H4 (cell line): Measurements from ENCODE around the gene MAP1LC3B2. TPM values are rescaled to one million over a fixed set of nuclear protein-coding genes. Genes with fewer than 3 reads are reported as not detected.

ENCODE experiments used
- DNase-seq: peaks from one replicate; pipeline ENCODE4 v3.0.0-alpha.2; 2015; ENCODE audit warnings: low spot score
- total RNA-seq: library from RNA; depleted of rRNA; stranded (reverse); fragments of >200 nt; shearing (Covaris generic); gene quantifications from 2 replicates; pipeline ENCODE4 v1.2.3, GENCODE V29; 2014; rRNA removed

Gene MAP1LC3B2
- total RNA-seq, 1 experiment from 2014 or later = 1.6 TPM

DNA sequence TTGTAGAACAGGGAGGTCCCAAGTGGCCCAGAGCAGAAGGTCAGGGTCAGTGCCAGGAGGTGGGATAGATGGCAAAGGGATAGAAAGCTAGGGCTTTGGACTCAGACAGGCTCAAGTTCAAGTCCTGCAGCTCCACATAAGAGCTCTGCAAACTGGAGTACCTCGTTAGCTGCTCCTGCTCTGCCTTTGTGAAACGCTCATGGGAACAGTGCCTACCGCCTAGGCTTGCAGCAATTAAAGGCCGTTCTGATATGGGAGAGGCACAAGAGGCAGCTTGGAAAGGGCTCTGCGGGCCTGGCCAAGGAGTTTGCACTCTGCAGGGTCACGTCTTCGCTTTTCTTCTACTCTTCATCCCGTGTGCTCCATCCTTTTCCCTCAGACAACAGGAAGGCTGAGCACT lies 54.1 kb downstream of the MAP1LC3B2 start:
- DNase-seq = no peak

DNA sequence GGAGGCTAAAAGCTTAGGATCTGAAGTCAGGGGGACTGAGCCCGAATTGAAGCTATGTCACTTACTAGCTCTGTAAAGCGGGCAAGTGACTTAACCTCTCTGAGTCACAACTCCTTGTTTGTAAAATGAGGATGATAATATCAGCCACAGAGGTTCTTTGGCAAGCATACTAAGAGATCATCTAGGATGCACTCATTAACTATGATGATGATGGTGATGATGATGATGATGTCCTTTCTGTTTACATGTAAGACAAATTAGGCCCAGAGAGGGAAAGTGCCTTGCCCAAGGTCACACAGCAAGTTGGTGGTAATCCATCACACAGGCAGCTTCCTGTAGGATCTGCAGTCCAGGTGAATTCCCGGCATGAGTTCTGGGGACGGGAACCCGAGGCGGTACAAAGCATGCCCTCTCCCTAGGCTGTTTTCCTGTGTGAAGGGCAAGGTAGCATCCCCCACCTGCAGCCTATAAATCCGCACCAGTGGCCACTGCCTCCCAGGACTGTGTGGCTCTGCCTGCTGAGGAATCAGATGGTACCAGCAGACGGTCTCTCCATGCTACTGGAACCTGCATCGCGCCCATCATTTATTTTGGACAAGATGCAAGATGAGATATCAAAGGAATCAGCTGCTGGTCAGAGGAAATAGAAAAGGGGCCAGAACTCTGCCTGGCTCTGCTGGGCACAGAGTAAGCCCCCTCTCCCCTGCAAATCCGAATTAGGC lies 55.2 kb downstream of the MAP1LC3B2 start:
- DNase-seq = no peak

DNA sequence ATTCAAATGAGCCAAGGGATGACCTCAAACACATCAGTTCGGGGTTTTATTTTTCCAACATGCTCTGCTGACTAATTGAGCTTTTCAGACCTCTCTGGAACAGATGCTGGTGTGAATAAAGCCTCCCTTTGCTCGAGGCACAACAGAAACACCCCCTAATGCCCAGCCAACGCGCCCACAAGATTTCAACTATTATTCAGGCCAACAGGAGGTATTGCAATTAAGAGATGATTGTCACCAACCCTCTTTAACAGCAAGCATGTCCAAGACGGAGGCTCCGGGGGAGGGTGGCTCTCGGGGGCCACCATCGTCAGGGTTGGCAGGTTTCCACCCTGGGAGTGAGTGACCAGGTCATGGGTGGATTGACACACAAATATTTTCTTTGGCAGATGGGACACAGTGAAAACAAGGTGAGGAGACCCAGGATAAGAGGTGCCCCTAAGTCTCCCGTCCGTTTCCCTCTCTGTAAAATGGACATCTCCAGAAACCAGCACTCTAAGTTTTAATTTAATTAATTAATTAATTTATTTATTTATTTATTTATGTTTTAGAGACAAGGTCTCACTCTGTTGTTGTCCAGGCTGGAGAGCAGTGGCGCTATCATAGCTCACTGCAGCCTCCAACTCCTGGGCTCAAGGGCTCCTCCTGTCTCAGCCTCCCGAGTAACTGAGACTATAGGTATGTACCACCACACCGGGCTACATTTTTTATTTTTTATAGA lies 56.1 kb downstream of the MAP1LC3B2 start:
- no peak for DNase-seq

GRCh38 chr12:116616536-116617248 lies 57.5 kb downstream of the MAP1LC3B2 start:
- no peak for DNase-seq

- DNase-seq = no peak
Observed at GRCh38 chr12:116619246-116619645, 60.1 kb downstream of the MAP1LC3B2 start.

DNA sequence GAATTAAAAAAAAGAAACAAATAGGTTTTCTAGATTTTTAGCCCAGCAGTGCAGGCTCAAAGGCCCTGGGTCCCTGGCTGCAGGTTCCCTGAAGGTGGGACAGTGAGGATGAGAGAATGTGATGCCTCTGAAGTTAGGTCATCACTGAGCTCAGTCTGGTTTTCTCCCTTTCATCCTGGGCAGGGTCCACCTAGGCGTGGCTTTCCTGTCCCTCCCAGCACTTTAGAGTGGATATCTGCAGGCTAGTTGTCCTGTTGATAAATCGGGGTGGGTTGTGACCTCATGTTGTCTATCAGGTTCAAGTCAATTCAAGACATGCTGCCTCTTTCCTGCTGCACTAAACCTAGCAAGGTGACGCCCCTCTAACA lies 60.9 kb downstream of the MAP1LC3B2 start:
- no peak for DNase-seq

DNA sequence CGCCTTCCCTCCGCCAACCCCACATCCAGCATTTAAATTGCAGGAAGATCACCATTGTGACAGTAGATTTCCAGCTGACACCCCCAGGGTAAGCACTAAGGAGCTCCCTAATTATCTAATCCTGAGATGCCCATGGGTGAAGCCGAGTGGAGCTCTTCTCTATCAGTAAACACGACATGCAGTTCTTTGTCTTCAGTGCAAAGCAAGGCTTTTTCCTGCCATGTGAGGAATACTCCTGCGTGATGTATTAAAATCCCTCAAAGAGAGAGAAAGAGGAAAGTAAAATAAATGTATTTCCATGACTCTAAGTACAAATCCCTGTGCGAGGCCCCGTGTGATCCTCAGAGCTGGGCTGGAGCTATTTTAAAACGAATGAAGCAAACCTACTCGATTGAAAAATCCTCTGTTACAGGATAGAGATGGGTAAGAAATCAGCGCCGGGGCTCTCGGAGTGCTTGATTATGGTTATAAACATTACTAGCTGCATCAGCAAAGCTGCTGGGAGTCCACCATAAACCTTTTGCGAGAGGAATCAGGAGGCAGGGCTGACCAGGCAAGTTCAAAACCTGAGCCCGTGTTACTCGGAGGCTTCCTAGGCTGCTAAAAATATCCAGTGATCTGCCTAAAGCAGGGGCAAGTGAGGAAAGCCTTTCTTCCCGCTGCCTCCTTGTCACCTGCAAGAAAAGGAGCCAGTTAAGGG lies 61.5 kb downstream of the MAP1LC3B2 start:
- no peak for DNase-seq

GRCh38 chr12:116621194-116621593 lies 62.0 kb downstream of the MAP1LC3B2 start:
- no peak for DNase-seq

DNA sequence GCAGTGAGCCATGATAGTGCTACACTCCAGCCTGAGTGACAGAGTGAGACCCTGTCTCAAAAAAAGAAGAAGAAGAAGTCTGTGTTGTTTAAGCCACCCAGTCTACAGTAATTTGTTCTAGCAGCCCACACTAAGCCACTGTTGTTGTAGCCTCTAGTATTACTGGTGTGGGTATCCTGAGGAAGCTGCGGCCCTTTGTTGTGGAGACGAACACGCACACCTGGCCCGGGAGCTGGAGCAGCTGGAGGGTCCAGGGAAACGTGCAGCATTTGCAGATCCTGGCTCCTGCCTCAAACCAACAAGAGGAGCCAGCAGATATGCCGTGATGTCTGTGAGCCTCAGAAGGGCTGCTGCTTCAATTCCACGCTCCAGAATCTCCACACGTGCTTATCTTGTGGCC lies 65.3 kb downstream of the MAP1LC3B2 start:
- DNase-seq = no peak

DNA sequence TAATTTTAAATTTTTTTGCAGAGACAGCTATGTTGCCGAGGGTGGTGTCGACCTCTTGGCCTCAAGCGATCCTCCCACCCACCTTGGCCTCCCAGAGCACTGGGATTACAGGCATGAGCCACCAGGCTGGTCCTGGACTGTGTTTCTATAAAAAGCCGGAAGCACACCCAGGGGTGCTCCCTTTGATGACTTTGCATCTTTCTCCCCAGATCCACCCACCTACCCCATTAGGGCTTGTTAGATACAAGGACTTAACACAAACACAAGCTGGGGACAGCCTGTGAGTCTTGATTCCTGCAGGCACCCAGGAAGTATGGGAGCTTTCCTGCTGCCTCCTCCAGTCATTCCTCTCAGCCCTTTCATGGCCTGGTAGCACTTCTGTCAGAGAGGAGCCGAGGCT lies 67.0 kb downstream of the MAP1LC3B2 start:
- no peak for DNase-seq

Other genes starting within 250 kb of the MAP1LC3B2 start
- gene SPRING1, start 178.7 kb downstream of the MAP1LC3B2 start, total RNA-seq = 15.9 and 29.9 TPM in 2 replicates
- gene RNFT2, start 178.9 kb downstream of the MAP1LC3B2 start, total RNA-seq = 4.5 and 7.9 TPM in 2 replicates